HepG2 (cell line): ENCODE results near the gene TMEM223. TPM values are rescaled to one million over a fixed set of nuclear protein-coding genes. Genes with fewer than 3 reads are reported as not detected.

Experiments used
- ARNT2 ChIP-seq: sonication (generic); formaldehyde crosslinking; IDR thresholded peaks from 2 replicates; pipeline ENCODE4 v1.8.0; 2022; ENCODE audit warnings: mild to moderate bottlenecking, low read depth, missing genetic modification reagents, moderate library complexity
- CHD4 ChIP-seq: fragments of 200-600 bp; sonication (generic); IDR thresholded peaks from 2 replicates; pipeline ENCODE4 v1.7.0; 2017; ENCODE audit warnings: mild to moderate bottlenecking, low read length, borderline replicate concordance
- ELF1 ChIP-seq: sonication (generic); formaldehyde crosslinking; IDR thresholded peaks from 2 replicates; pipeline ENCODE4 v1.4.0; 2020; ENCODE audit warnings: missing genetic modification reagents
- FOXA1 ChIP-seq, 2 experiments: fragments of 450-650 bp in 1 of 2; sonication (generic) in 1 of 2; formaldehyde crosslinking in 1 of 2; IDR thresholded peaks; 2 replicates each; pipeline versions ENCODE4 v1.4.0 to v1.6.1; 2016 to 2020; ENCODE audit warnings: missing genetic modification reagents in 1 of 2
- GABPB1 ChIP-seq: IDR thresholded peaks from 2 replicates; pipeline ENCODE4 v1.6.1; 2016; ENCODE audit warnings: mild to moderate bottlenecking, missing genetic modification reagents, moderate library complexity, missing compliant biosample characterization
- GTF2F1 ChIP-seq: fragments of 150-350 bp; IDR thresholded peaks from 2 replicates; pipeline ENCODE4 v1.6.1; 2014; ENCODE audit warnings: low read length
- IKZF4 ChIP-seq: sonication (generic); formaldehyde crosslinking; IDR thresholded peaks from 2 replicates; pipeline ENCODE4 v1.5.1; 2020; ENCODE audit warnings: borderline replicate concordance, mild to moderate bottlenecking, low read depth, missing genetic modification reagents; ENCODE audit errors: not compliant biosample characterization
- KDM2A ChIP-seq: sonication (generic); formaldehyde crosslinking; IDR thresholded peaks from 2 replicates; pipeline ENCODE4 v1.4.0; 2020; ENCODE audit warnings: low read depth, missing genetic modification reagents, borderline replicate concordance
- KDM5B ChIP-seq: sonication (generic); formaldehyde crosslinking; IDR thresholded peaks from 2 replicates; pipeline ENCODE4 v1.4.0; 2020; ENCODE audit warnings: missing genetic modification reagents, mild to moderate bottlenecking, borderline replicate concordance
- MEF2D ChIP-seq: sonication (generic); formaldehyde crosslinking; IDR thresholded peaks from 2 replicates; pipeline ENCODE4 v1.5.1; 2020; ENCODE audit warnings: mild to moderate bottlenecking, missing genetic modification reagents
- NONO ChIP-seq, 2 experiments: fragments of 450-650 bp in 1 of 2; sonication (generic) in 1 of 2; formaldehyde crosslinking in 1 of 2; IDR thresholded peaks in 1 of 2; conservative IDR thresholded peaks in 1 of 2; 2 replicates each; pipeline versions ENCODE4 v1.6.1 to v1.8.0; 2017 to 2022; ENCODE audit warnings: mild to moderate bottlenecking in 1 of 2, missing genetic modification reagents in 1 of 2, moderate library complexity in 1 of 2
- SPEN ChIP-seq: sonication (generic); formaldehyde crosslinking; IDR thresholded peaks from 2 replicates; pipeline ENCODE4 v1.5.1; 2020; ENCODE audit warnings: low read depth, mild to moderate bottlenecking, missing genetic modification reagents
- TEAD3 ChIP-seq: optimal IDR thresholded peaks from 2 replicates; pipeline ENCODE3; 2016; ENCODE audit warnings: borderline replicate concordance
- TIGD3 ChIP-seq: sonication (generic); formaldehyde crosslinking; IDR thresholded peaks from 2 replicates; pipeline ENCODE4 v1.5.1; 2020; ENCODE audit warnings: mild to moderate bottlenecking, missing genetic modification reagents, borderline replicate concordance
- ZBTB43 ChIP-seq: sonication (generic); formaldehyde crosslinking; conservative IDR thresholded peaks from 2 replicates; pipeline ENCODE4 v1.4.0; 2020; ENCODE audit warnings: missing genetic modification reagents
- ZMYM2 ChIP-seq: sonication (generic); formaldehyde crosslinking; IDR thresholded peaks from 2 replicates; pipeline ENCODE4 v1.8.0; 2022; ENCODE audit warnings: mild to moderate bottlenecking, missing genetic modification reagents
- ZNF12 ChIP-seq: sonication (generic); formaldehyde crosslinking; IDR thresholded peaks from 2 replicates; pipeline ENCODE4 v1.5.0; 2020; ENCODE audit warnings: missing genetic modification reagents
- ZNF136 ChIP-seq: sonication (generic); formaldehyde crosslinking; IDR thresholded peaks from 2 replicates; pipeline ENCODE4 v1.8.1; 2022; ENCODE audit warnings: low read depth, mild to moderate bottlenecking, moderate library complexity, missing genetic modification reagents
- ZNF331 ChIP-seq: sonication (generic); formaldehyde crosslinking; IDR thresholded peaks from 2 replicates; pipeline ENCODE4 v1.4.0; 2020; ENCODE audit warnings: missing genetic modification reagents
- ZNF563 ChIP-seq: sonication (generic); formaldehyde crosslinking; IDR thresholded peaks from 2 replicates; pipeline ENCODE4 v1.8.0; 2022; ENCODE audit warnings: mild to moderate bottlenecking, moderate library complexity, missing genetic modification reagents
- ZNF564 ChIP-seq: sonication (generic); formaldehyde crosslinking; IDR thresholded peaks from 2 replicates; pipeline ENCODE4 v1.8.1; 2023; ENCODE audit warnings: mild to moderate bottlenecking, missing genetic modification reagents
- ZNF598 ChIP-seq: sonication (generic); formaldehyde crosslinking; IDR thresholded peaks from 2 replicates; pipeline ENCODE4 v1.5.1; 2020; ENCODE audit warnings: mild to moderate bottlenecking, missing genetic modification reagents, borderline replicate concordance
- ZNF644 ChIP-seq: IDR thresholded peaks from 2 replicates; pipeline ENCODE4 v1.6.1; 2016; ENCODE audit warnings: low read depth
- ZNF737 ChIP-seq: sonication (generic); formaldehyde crosslinking; IDR thresholded peaks from 2 replicates; pipeline ENCODE4 v1.5.0; 2020; ENCODE audit warnings: missing genetic modification reagents, mild to moderate bottlenecking, borderline replicate concordance
- ZSCAN21 ChIP-seq: sonication (generic); formaldehyde crosslinking; IDR thresholded peaks from 2 replicates; pipeline ENCODE4 v1.8.0; 2022; ENCODE audit warnings: mild to moderate bottlenecking, missing genetic modification reagents, moderate library complexity, borderline replicate concordance
- ZZZ3 ChIP-seq: sonication (generic); formaldehyde crosslinking; IDR thresholded peaks from 2 replicates; pipeline ENCODE4 v1.4.0; 2020; ENCODE audit warnings: missing genetic modification reagents, mild to moderate bottlenecking, borderline replicate concordance
- polyA plus RNA-seq, 8 experiments: library from polyadenylated mRNA; depleted of rRNA in 3 of 8; stranded (reverse) in 7 of 8; unstranded in 1 of 8; fragments of >200 nt; fragmentation: Illumina TruSeq in 4 of 8; extraction: Trizol in 4 of 8; gene quantifications; 2 replicates each; pipeline versions ENCODE4 v1.2.1 to v1.2.3, GENCODE V29; 2011 to 2016; ENCODE audit warnings: low read depth in 4 of 8, missing spikeins in 1 of 8, mixed read lengths in 1 of 8; ENCODE audit not compliant: insufficient read depth in 1 of 8
- total RNA-seq, 5 experiments: library from RNA; depleted of rRNA; stranded (reverse); fragments of >200 nt; fragmentation: Illumina TruSeq; extraction: Trizol; gene quantifications; 2 replicates each; pipeline ENCODE4 v1.2.3, GENCODE V29; 2016; ENCODE audit warnings: low read depth in 1 of 5

TMEM223 gene
- total and polyA plus RNA-seq, 2 of the 13 experiments (the other 11 are each of a cell fraction or from before 2014, with no cell fraction given): 19.5 to 24.9 TPM

GRCh38 chr11:62753736-62754603 is 37.8 kb downstream of the TMEM223 start, which contains the start of gene ZBTB3 (continued):
- TF ChIP-seq ZNF737 (CRISPR knock-in tag) (no peak), KDM2A (peak; percentile 34; the same call in 1 of the 2 replicates), ZNF644 (CRISPR knock-in tag) (no peak), ZMYM2 (CRISPR knock-in tag) (peak; percentile 81; the same call in 1 of the 2 replicates), FOXA1 (IDR thresholded peaks at IDR 0.05) (no peak), FOXA1 (CRISPR knock-in tag; IDR thresholded peaks at IDR 0.05) (no peak), ZNF12 (no peak), IKZF4 (peak; percentile 61), SPEN (peak; percentile 44; the same call in 1 of the 2 replicates), GABPB1 (CRISPR knock-in tag) (peak; percentile 91), TIGD3 (CRISPR knock-in tag) (peak; percentile 44; the same call in 1 of the 2 replicates), TEAD3 (CRISPR knock-in tag) (peak; percentile 13), ARNT2 (peak; percentile 55; the same call in 1 of the 2 replicates), ZSCAN21 (CRISPR knock-in tag) (no peak), MEF2D (CRISPR knock-in tag) (peak; percentile 53; the same call in 1 of the 2 replicates), GTF2F1 (no peak), ZNF563 (CRISPR knock-in tag) (no peak), ELF1 (peak; percentile 80), ZNF564 (CRISPR knock-in tag) (no peak), NONO (IDR thresholded peaks at IDR 0.05) (no peak), NONO (CRISPR knock-in tag; conservative IDR thresholded peaks at IDR 0.05) (peak; percentile 73), ZZZ3 (CRISPR knock-in tag) (no peak), ZNF331 (CRISPR knock-in tag) (0 out of 2 replicates have a peak, but pooled peaks have one; percentile 18), ZNF598 (CRISPR knock-in tag) (0 out of 2 replicates have a peak, but pooled peaks have one; percentile 14), CHD4 (peak; percentile 74; the same call in 1 of the 2 replicates), ZNF136 (CRISPR knock-in tag) (no peak), ZBTB43 (CRISPR knock-in tag) (no peak), KDM5B (peak; percentile 59; the same call in 1 of the 2 replicates)
